ENCODE measurements around the gene COIL. TPM values are rescaled to one million over a fixed set of nuclear protein-coding genes. Genes with fewer than 3 reads are reported as not detected.
"Not testable (repeated sequence)": the region's sequence is repeated elsewhere in the genome, so short reads cannot be mapped to it uniquely, and the experiment has no call there.

COIL gene
- total and polyA plus RNA-seq, 11 donors = 5.7 to 11.3 (median 7.8) TPM

- no peaks in the 10 kb centered on the region for H3K9me3 ChIP-seq
- no peaks in the 10 kb centered on the region for H3K27me3 ChIP-seq
- no peak for ATAC-seq
- no peak overlapping the region for H3K4me3 ChIP-seq
- TF ChIP-seq POLR2A (IDR thresholded peaks at IDR 0.05) = no peak
- TF ChIP-seq CTCF (IDR thresholded peaks at IDR 0.05) = no peak
- intact Hi-C loops (cut with DNase I) = no loop called here
- peaks cover 0 to 98% (median 93%) of the 10 kb centered on the region in 9 donors for H3K36me3 ChIP-seq
- peaks cover 0 to 3% (median 0%) of the 10 kb centered on the region in 12 donors for H3K4me1 ChIP-seq
- no peak overlapping the region for H3K27ac ChIP-seq
- no peak for DNase-seq
- WGBS, 4 donors = 95 to 97% (median 96%) methylated on average over 3 of the region's 3 CpGs
These were observed 14.8 kb downstream of the COIL start for GRCh38 chr17:56945938-56946505.

- Histone ChIP-seq H3K4me3 (no peak overlapping the region), H3K36me3 (peaks cover 0 to 97% (median 92%) of the 10 kb centered on the region in 9 donors), H3K4me1 (no peaks in the 10 kb centered on the region), H3K27ac (no peak overlapping the region), H3K9me3 (no peaks in the 10 kb centered on the region), H3K27me3 (no peaks in the 10 kb centered on the region)
- DNase-seq (no peak), ATAC-seq (no peak)
- intact Hi-C loops (cut with DNase I) = loop anchor here in 1 of 10 donors (5.0 kb wide), 1 partner anchor 41 kb away; no protein-coding TSS in a partner anchor
- TF ChIP-seq POLR2A (IDR thresholded peaks at IDR 0.05) = no peak
- TF ChIP-seq CTCF (IDR thresholded peaks at IDR 0.05) = no peak
- 91 to 95% (median 94%) methylated on average over 10 of the region's 10 CpGs for WGBS, 4 donors
These were observed 17.2 kb downstream of the COIL start for GRCh38 chr17:56943505-56944125.

GRCh38 chr17:56939869-56940484 is 20.9 kb downstream of the COIL start:
- H3K36me3 ChIP-seq = peaks cover 0 to 98% (median 92%) of the 10 kb centered on the region in 9 donors
- no peak overlapping the region for H3K4me3 ChIP-seq
- H3K27ac ChIP-seq = no peak overlapping the region
- TF ChIP-seq CTCF (IDR thresholded peaks at IDR 0.05) (peak; percentile 55 to 81 (median 70)), POLR2A (IDR thresholded peaks at IDR 0.05) (no peak)
- ATAC-seq = peak in 3 of 4 donors; percentile 43 to 67 (median 57)
- H3K9me3 ChIP-seq = no peaks in the 10 kb centered on the region
- no peak for DNase-seq
- H3K4me1 ChIP-seq = peaks cover 0 to 20% (median 0%) of the 10 kb centered on the region in 12 donors
- intact Hi-C loops (cut with DNase I) = loop anchor here in 9 of 10 donors (1.0 to 10.0 kb wide), 8 partner anchors 38 to 345 kb away; partner anchors contain the start of gene NOG (in 1 of the 9)
- 55 to 57% (median 56%) methylated on average over 11 of the region's 11 CpGs for WGBS, 4 donors
- H3K27me3 ChIP-seq = no peaks in the 10 kb centered on the region

GRCh38 chr17:56938206-56938605 is 22.6 kb downstream of the COIL start:
- intact Hi-C loops (cut with DNase I) = loop anchor here in 6 of 10 donors (5.0 to 10.0 kb wide), 5 partner anchors 46 to 343 kb away; partner anchors contain the start of gene NOG (in 1 of the 6)
- Histone ChIP-seq H3K4me1 (peaks cover 0 to 20% (median 0%) of the 10 kb centered on the region in 12 donors), H3K27ac (peak overlapping the region in 8 of 12 donors; percentile 26 to 64 (median 33)), H3K36me3 (peaks cover 0 to 93% (median 86%) of the 10 kb centered on the region in 9 donors)
- WGBS, 4 donors = 67 to 78% (median 72%) methylated on average over 5 of the region's 5 CpGs
- DNase-seq, H3K4me3 ChIP-seq, H3K27me3 ChIP-seq, H3K9me3 ChIP-seq: not testable (repeated sequence)
- ATAC-seq = peak in 1 of 4 donors; percentile 71

All from heart left ventricle (tissue), 16 donors.